NT2/D1 (cell line): ENCODE results near the gene PRDM11.

Experiments
- SUZ12 ChIP-seq: IDR thresholded peaks from 2 replicates; pipeline ENCODE4 v1.6.1; 2011; ENCODE audit not compliant: insufficient read length, insufficient read depth; ENCODE audit errors: extremely low read depth
- YY1 ChIP-seq: IDR thresholded peaks from 2 replicates; pipeline ENCODE4 v1.6.1; 2011; ENCODE audit not compliant: insufficient read length, insufficient read depth
- ZNF274 ChIP-seq: IDR thresholded peaks from 2 replicates; pipeline ENCODE4 v1.6.1; 2011; ENCODE audit warnings: mild to moderate bottlenecking, low read depth, low read length

GRCh38 chr11:45144126-45145082 is 2.0 kb upstream of the PRDM11 start:
- no peak for TF ChIP-seq YY1
- TF ChIP-seq ZNF274 = no peak
- TF ChIP-seq SUZ12 = no peak
